ENCODE measurements around the gene DCC. TPM values are rescaled to one million over a fixed set of nuclear protein-coding genes. Genes with fewer than 3 reads are reported as not detected.

Gene DCC
- total RNA-seq, 4 donors from 2014 or later: 0.84 to 1.2 TPM; not detected in 2

GRCh38 chr18:52537261-52537660 is 197.3 kb downstream of the DCC start:
- no peak for DNase-seq (ENCODE audit: low spot score in 2 of 2)
- 22 to 52% methylated on average over 1 of the region's 1 CpG for WGBS, 2 donors
- Histone ChIP-seq H3K4me1 (peaks cover 0 to 4% (median 0%) of the 10 kb centered on the region in 4 donors), H3K27me3 (no peaks in the 10 kb centered on the region), H3K9me3 (no peaks in the 10 kb centered on the region), H3K4me3 (no peak overlapping the region), H3K27ac (no peak overlapping the region), H3K36me3 (no peaks in the 10 kb centered on the region)
- TF ChIP-seq CTCF (IDR thresholded peaks at IDR 0.05) (no peak), POLR2A (IDR thresholded peaks at IDR 0.05) (no peak), EP300 (IDR thresholded peaks at IDR 0.05) (no peak)

GRCh38 chr18:52541056-52541455 is 201.1 kb downstream of the DCC start:
- 89 to 92% methylated on average over 4 of the region's 4 CpGs for WGBS, 2 donors
- peaks cover 0 to 4% (median 0%) of the 10 kb centered on the region in 4 donors for H3K4me1 ChIP-seq

GRCh38 chr18:52544086-52544485 is 204.1 kb downstream of the DCC start:
- TF ChIP-seq CTCF (IDR thresholded peaks at IDR 0.05): no peak
- no peak for TF ChIP-seq POLR2A (IDR thresholded peaks at IDR 0.05)
- no peak for TF ChIP-seq EP300 (IDR thresholded peaks at IDR 0.05)
- WGBS, 2 donors: 73% methylated on average over 4 of the region's 4 CpGs
- H3K9me3 ChIP-seq: no peaks in the 10 kb centered on the region
- H3K36me3 ChIP-seq: no peaks in the 10 kb centered on the region
- no peak overlapping the region for H3K27ac ChIP-seq
- H3K4me1 ChIP-seq: no peaks in the 10 kb centered on the region
- H3K27me3 ChIP-seq: no peaks in the 10 kb centered on the region
- no peak for DNase-seq (ENCODE audit: low spot score in 2 of 2)
- no peak overlapping the region for H3K4me3 ChIP-seq

More at GRCh38 chr18:52541056-52541455, 201.1 kb downstream of the DCC start:
- TF ChIP-seq EP300 (IDR thresholded peaks at IDR 0.05) (no peak), POLR2A (IDR thresholded peaks at IDR 0.05) (no peak), CTCF (IDR thresholded peaks at IDR 0.05) (no peak)
- DNase-seq (ENCODE audit: low spot score in 2 of 2): no peak
- H3K9me3 ChIP-seq: no peaks in the 10 kb centered on the region
- H3K27me3 ChIP-seq: no peaks in the 10 kb centered on the region
- H3K27ac ChIP-seq: no peak overlapping the region
- no peaks in the 10 kb centered on the region for H3K36me3 ChIP-seq
- no peak overlapping the region for H3K4me3 ChIP-seq

GRCh38 chr18:52546686-52547346 is 206.8 kb downstream of the DCC start:
- H3K36me3 ChIP-seq: no peaks in the 10 kb centered on the region
- 78 to 87% methylated on average over 6 of the region's 6 CpGs for WGBS, 2 donors

More at GRCh38 chr18:52546686-52547346, 206.8 kb downstream of the DCC start:
- Histone ChIP-seq H3K4me1 (no peaks in the 10 kb centered on the region), H3K27ac (no peak overlapping the region), H3K27me3 (no peaks in the 10 kb centered on the region), H3K4me3 (no peak overlapping the region), H3K9me3 (no peaks in the 10 kb centered on the region)
- DNase-seq (ENCODE audit: low spot score in 2 of 2): no peak
- no peak for TF ChIP-seq EP300 (IDR thresholded peaks at IDR 0.05)
- no peak for TF ChIP-seq CTCF (IDR thresholded peaks at IDR 0.05)
- no peak for TF ChIP-seq POLR2A (IDR thresholded peaks at IDR 0.05)

All from tibial nerve (tissue), 4 donors.